Muscle of back (tissue), 10 donors: ENCODE data around the gene KMT2A. TPM values are rescaled to one million over a fixed set of nuclear protein-coding genes. Genes with fewer than 3 reads are reported as not detected.

Experiments
- polyA plus RNA-seq, 10 donors: library from polyadenylated mRNA; unstranded; fragments of 120-200 nt; gene quantifications; one replicate each; pipeline ENCODE4 v1.2.1, GENCODE V29; 2013; ENCODE audit not compliant: insufficient read length in 10 of 10

KMT2A gene
- polyA plus RNA-seq, 10 donors: 22.6 to 34.0 (median 28.4) TPM

Other genes starting within 250 kb of the KMT2A start
- 1 to 10 TPM; 1.4 to 6.4 (median 3.0) TPM for gene JAML, start 211.5 kb upstream of the KMT2A start, polyA plus RNA-seq
- 1 to 10 TPM in 3 of 10 donors, under 1 TPM in 7; 0.42 to 1.3 (median 0.72) TPM for gene MPZL3, start 184.1 kb upstream of the KMT2A start, polyA plus RNA-seq
- gene MPZL2, start 172.2 kb upstream of the KMT2A start, polyA plus RNA-seq: 1 to 10 TPM in 8 of 10 donors, under 1 TPM in 2; 0.71 to 9.6 (median 1.6) TPM
- gene CD3E, start 131.8 kb upstream of the KMT2A start, polyA plus RNA-seq: 10 to 100 TPM in 1 of 10 donors, 1 to 10 TPM in 1, under 1 TPM in 8; 0.20 to 26.8 (median 0.59) TPM
- 10 to 100 TPM in 1 of 10 donors, 1 to 10 TPM in 1, under 1 TPM in 2, not detected in 6; 0.29 to 16.5 (median 1.5) TPM for gene CD3D, start 93.8 kb upstream of the KMT2A start, polyA plus RNA-seq
- gene CD3G, start 92.1 kb upstream of the KMT2A start, polyA plus RNA-seq: 1 to 10 TPM in 2 of 10 donors, under 1 TPM in 7, not detected in 1; 0.14 to 5.4 (median 0.31) TPM
- gene UBE4A, start 76.9 kb upstream of the KMT2A start, polyA plus RNA-seq: 10 to 100 TPM; 16.4 to 28.0 (median 23.8) TPM
- gene ATP5MG, start 34.9 kb upstream of the KMT2A start, polyA plus RNA-seq: 100 to 1,000 TPM; 318 to 455 (median 363) TPM
- gene TTC36, start 91.0 kb downstream of the KMT2A start, polyA plus RNA-seq: 1 to 10 TPM in 9 of 10 donors, under 1 TPM in 1; 0.64 to 2.3 (median 1.8) TPM
- 10 to 100 TPM; 14.1 to 22.2 (median 16.3) TPM for gene TMEM25, start 94.7 kb downstream of the KMT2A start, polyA plus RNA-seq
- gene IFT46, start 129.4 kb downstream of the KMT2A start, polyA plus RNA-seq: 10 to 100 TPM; 17.3 to 25.7 (median 20.6) TPM
- gene ARCN1, start 135.9 kb downstream of the KMT2A start, polyA plus RNA-seq: 100 to 1,000 TPM; 128 to 165 (median 147) TPM
- gene PHLDB1, start 171.1 kb downstream of the KMT2A start, polyA plus RNA-seq: 100 to 1,000 TPM in 1 of 10 donors, 10 to 100 TPM in 9; 73.1 to 113 (median 83.4) TPM
- gene TREH, start 243.2 kb downstream of the KMT2A start, polyA plus RNA-seq: under 1 TPM in 9 of 10 donors, not detected in 1; 0.05 to 0.75 (median 0.27) TPM